IPS-NIHi11 (cell line): ENCODE measurements around the gene DVL1.

ENCODE experiments used
- DNase-seq: peaks from one replicate; pipeline ENCODE4 v3.0.0; 2012; ENCODE audit warnings: mixed read lengths, low spot score

The DVL1 gene

GRCh38 chr1:1355416-1355815 is 6.2 kb upstream of the DVL1 start:
- no peak for DNase-seq

GRCh38 chr1:1354271-1355247 is 5.3 kb upstream of the DVL1 start:
- no peak for DNase-seq

- no peak for DNase-seq
Observed at GRCh38 chr1:1353389-1354151, 4.4 kb upstream of the DVL1 start.

- no peak for DNase-seq
Observed at GRCh38 chr1:1352786-1353388, 3.7 kb upstream of the DVL1 start.

GRCh38 chr1:1351511-1352427 is 2.6 kb upstream of the DVL1 start:
- DNase-seq: no peak

GRCh38 chr1:1348420-1349255 is 580 bp downstream of the DVL1 start:
- no peak for DNase-seq

- DNase-seq: peak; percentile 80
Observed at GRCh38 chr1:1347663-1348419, 1.4 kb downstream of the DVL1 start.

- no peak for DNase-seq
Observed at GRCh38 chr1:1347026-1347595, 2.1 kb downstream of the DVL1 start.

GRCh38 chr1:1346501-1346890 is 2.7 kb downstream of the DVL1 start:
- no peak for DNase-seq

- no peak for DNase-seq
Observed at GRCh38 chr1:1345860-1346500, 3.2 kb downstream of the DVL1 start.

- no peak for DNase-seq
Observed at GRCh38 chr1:1345384-1345783, 3.8 kb downstream of the DVL1 start.

- DNase-seq: peak; percentile 72
Observed at GRCh38 chr1:1344655-1345361, 4.4 kb downstream of the DVL1 start.

GRCh38 chr1:1343811-1344421 is 5.3 kb downstream of the DVL1 start:
- DNase-seq: no peak

- no peak for DNase-seq
Observed at GRCh38 chr1:1342584-1343115, 6.6 kb downstream of the DVL1 start.

GRCh38 chr1:1342061-1342562 is 7.1 kb downstream of the DVL1 start:
- DNase-seq: no peak

- no peak for DNase-seq
Observed at GRCh38 chr1:1341549-1342021, 7.6 kb downstream of the DVL1 start.
